H9 (cell line): ENCODE data around the gene EXOC8. TPM values are rescaled to one million over a fixed set of nuclear protein-coding genes. Genes with fewer than 3 reads are reported as not detected.

ENCODE experiments used
- DNase-seq: peaks from one replicate; pipeline ENCODE4 v3.0.0-alpha.2; 2017
- H2AFZ ChIP-seq: one replicate; pipeline ENCODE4 v1.6.1; 2013; ENCODE audit warnings: mild to moderate bottlenecking, low read length, control low read depth, moderate library complexity
- H2AK5ac ChIP-seq: 2 replicates; pipeline ENCODE4 v1.6.1; 2013; ENCODE audit warnings: low read length, control low read depth, mixed read lengths; ENCODE audit not compliant: insufficient read length
- H2BK120ac ChIP-seq: one replicate; pipeline ENCODE4 v1.6.1; 2013; ENCODE audit warnings: low read depth, mild to moderate bottlenecking, low read length, control low read depth, inconsistent platforms; ENCODE audit not compliant: poor library complexity, severe bottlenecking
- H2BK12ac ChIP-seq: 2 replicates; pipeline ENCODE4 v1.6.1; 2013; ENCODE audit warnings: low read length, control low read depth, mixed read lengths, low read depth; ENCODE audit not compliant: insufficient read length
- H2BK15ac ChIP-seq: 2 replicates; pipeline ENCODE4 v1.6.1; 2013; ENCODE audit warnings: low read depth, low read length, control low read depth
- H2BK20ac ChIP-seq: one replicate; pipeline ENCODE4 v1.6.1; 2013; ENCODE audit warnings: low read depth, mild to moderate bottlenecking, low read length, control low read depth, inconsistent platforms; ENCODE audit not compliant: poor library complexity, severe bottlenecking
- H2BK5ac ChIP-seq: 2 replicates; pipeline ENCODE4 v1.6.1; 2013; ENCODE audit warnings: low read length, control low read depth, mixed read lengths; ENCODE audit not compliant: insufficient read length
- H3K14ac ChIP-seq: 2 replicates; pipeline ENCODE4 v1.6.1; 2013; ENCODE audit warnings: low read length, control low read depth; ENCODE audit not compliant: insufficient read depth
- H3K18ac ChIP-seq: 2 replicates; pipeline ENCODE4 v1.6.1; 2013; ENCODE audit warnings: low read depth, mild to moderate bottlenecking, mixed read lengths, low read length, control low read depth; ENCODE audit not compliant: insufficient read length
- H3K23ac ChIP-seq: 2 replicates; pipeline ENCODE4 v1.6.1; 2013; ENCODE audit warnings: low read length, control low read depth, mixed read lengths, low read depth; ENCODE audit not compliant: insufficient read length
- H3K23me2 ChIP-seq: 2 replicates; pipeline ENCODE4 v1.6.1; 2013; ENCODE audit warnings: low read depth, mild to moderate bottlenecking, mixed read lengths, low read length, control low read depth; ENCODE audit not compliant: insufficient read length, poor library complexity, severe bottlenecking
- H3K27ac ChIP-seq: 2 replicates; pipeline ENCODE4 v1.5.1; 2013; ENCODE audit warnings: low read length, control low read depth, mixed read lengths, low read depth; ENCODE audit not compliant: insufficient read length
- H3K27me3 ChIP-seq: 2 replicates; pipeline ENCODE4 v1.6.1; 2013; ENCODE audit warnings: low read length, control low read depth, inconsistent platforms; ENCODE audit not compliant: insufficient read depth
- H3K4ac ChIP-seq: 2 replicates; pipeline ENCODE4 v1.6.1; 2013; ENCODE audit warnings: low read depth, mild to moderate bottlenecking, control low read depth, inconsistent platforms, low read length, moderate library complexity
- H3K4me1 ChIP-seq: 2 replicates; pipeline ENCODE4 v1.6.1; 2013; ENCODE audit warnings: low read length, control low read depth, inconsistent platforms; ENCODE audit not compliant: insufficient read depth
- H3K4me2 ChIP-seq: 2 replicates; pipeline ENCODE4 v1.6.1; 2013; ENCODE audit warnings: low read length, control low read depth, mixed read lengths; ENCODE audit not compliant: insufficient read length, insufficient read depth
- H3K56ac ChIP-seq: 2 replicates; pipeline ENCODE4 v1.6.1; 2013; ENCODE audit warnings: low read depth, mild to moderate bottlenecking, mixed read lengths, low read length, control low read depth; ENCODE audit not compliant: insufficient read length
- H3K79me1 ChIP-seq: 2 replicates; pipeline ENCODE4 v1.6.1; 2013; ENCODE audit warnings: low read depth, mild to moderate bottlenecking, moderate library complexity, low read length, control low read depth, inconsistent platforms; ENCODE audit not compliant: insufficient read depth, poor library complexity, severe bottlenecking
- H3K79me2 ChIP-seq: 2 replicates; pipeline ENCODE4 v1.6.1; 2013; ENCODE audit warnings: low read length, control low read depth, inconsistent platforms; ENCODE audit not compliant: insufficient read depth
- H3K9ac ChIP-seq: 2 replicates; pipeline ENCODE4 v1.6.1; 2013; ENCODE audit warnings: low read length, control low read depth, mixed read lengths; ENCODE audit not compliant: insufficient read length; ENCODE audit errors: extremely low read depth
- H3K9me3 ChIP-seq: one replicate; pipeline ENCODE4 v1.6.1; 2013; ENCODE audit warnings: low read depth, low read length, inconsistent platforms; ENCODE audit not compliant: control insufficient read depth
- H3T11ph ChIP-seq: one replicate; pipeline ENCODE4 v1.6.1; 2013; ENCODE audit warnings: mild to moderate bottlenecking, low read length, control low read depth, inconsistent platforms
- H4K20me1 ChIP-seq: one replicate; pipeline ENCODE4 v1.6.1; 2013; ENCODE audit not compliant: control insufficient read depth, insufficient read length, insufficient read depth
- H4K5ac ChIP-seq: 2 replicates; pipeline ENCODE4 v1.6.1; 2013; ENCODE audit warnings: low read depth, mild to moderate bottlenecking, mixed read lengths, low read length, control low read depth; ENCODE audit not compliant: insufficient read length
- H4K8ac ChIP-seq: replicated peaks from 2 replicates; pipeline ENCODE4 v1.6.1; 2013; ENCODE audit warnings: low read length, control low read depth, mixed read lengths, low read depth; ENCODE audit not compliant: insufficient read length
- H4K91ac ChIP-seq: 2 replicates; pipeline ENCODE4 v1.6.1; 2013; ENCODE audit warnings: low read depth, mild to moderate bottlenecking, moderate library complexity, mixed read lengths, low read length, control low read depth; ENCODE audit not compliant: insufficient read length
- H3K27ac Mint-ChIP-seq, 3 experiments: 2 replicates in 2 of 3; 3 replicates in 1 of 3; pipeline ENCODE4 v1.8.0; 2020 to 2021; ENCODE audit warnings: mixed read lengths in 3 of 3, mild to moderate bottlenecking in 1 of 3, moderate library complexity in 1 of 3
- H3K27me3 Mint-ChIP-seq: 2 replicates; pipeline ENCODE4 v1.8.0; 2021; ENCODE audit warnings: low read depth, mild to moderate bottlenecking, moderate library complexity, mixed read lengths
- H3K36me3 Mint-ChIP-seq, 3 experiments: 2 replicates in 2 of 3; 3 replicates in 1 of 3; pipeline ENCODE4 v1.8.0; 2020 to 2021; ENCODE audit warnings: low read depth in 3 of 3, mixed read lengths in 3 of 3; ENCODE audit not compliant: insufficient read depth in 1 of 3
- H3K4me1 Mint-ChIP-seq, 2 experiments: 2 replicates each; pipeline ENCODE4 v1.8.0; 2020; ENCODE audit warnings: mixed read lengths in 2 of 2
- H3K4me3 Mint-ChIP-seq, 2 experiments: 2 replicates in 1 of 2; 3 replicates in 1 of 2; pipeline ENCODE4 v1.8.0; 2020 to 2021; ENCODE audit warnings: mild to moderate bottlenecking in 2 of 2, mixed read lengths in 2 of 2, moderate library complexity in 1 of 2
- H3K9me3 Mint-ChIP-seq, 2 experiments: 2 replicates in 1 of 2; 3 replicates in 1 of 2; pipeline ENCODE4 v1.8.0; 2020; ENCODE audit warnings: mild to moderate bottlenecking in 2 of 2, mixed read lengths in 2 of 2, moderate library complexity in 1 of 2
- CTCF ChIP-seq: fragments of 200-600 bp; sonication (generic); conservative IDR thresholded peaks from 3 replicates; pipeline ENCODE4 v1.8.0; 2021; ENCODE audit warnings: antibody characterized with exemption, mild to moderate bottlenecking
- WGBS: extraction: QIAGEN DNeasy Blood & Tissue Kit; methylation state at CpG from one replicate; pipeline ENCODE4 v1.1.7; 2013; ENCODE audit warnings: missing lambda C conversion rate, low lambda C conversion rate, mixed read lengths; ENCODE audit not compliant: insufficient read length; ENCODE audit errors: extremely low coverage; 5-methylcytosine and 5-hydroxymethylcytosine counted together
- total RNA-seq: library from RNA; stranded (reverse); gene quantifications from 2 replicates; pipeline ENCODE4 v1.2.1, GENCODE V29; 2021

Gene EXOC8
- total RNA-seq, 1 experiment from 2014 or later, result 10.8 TPM

DNA sequence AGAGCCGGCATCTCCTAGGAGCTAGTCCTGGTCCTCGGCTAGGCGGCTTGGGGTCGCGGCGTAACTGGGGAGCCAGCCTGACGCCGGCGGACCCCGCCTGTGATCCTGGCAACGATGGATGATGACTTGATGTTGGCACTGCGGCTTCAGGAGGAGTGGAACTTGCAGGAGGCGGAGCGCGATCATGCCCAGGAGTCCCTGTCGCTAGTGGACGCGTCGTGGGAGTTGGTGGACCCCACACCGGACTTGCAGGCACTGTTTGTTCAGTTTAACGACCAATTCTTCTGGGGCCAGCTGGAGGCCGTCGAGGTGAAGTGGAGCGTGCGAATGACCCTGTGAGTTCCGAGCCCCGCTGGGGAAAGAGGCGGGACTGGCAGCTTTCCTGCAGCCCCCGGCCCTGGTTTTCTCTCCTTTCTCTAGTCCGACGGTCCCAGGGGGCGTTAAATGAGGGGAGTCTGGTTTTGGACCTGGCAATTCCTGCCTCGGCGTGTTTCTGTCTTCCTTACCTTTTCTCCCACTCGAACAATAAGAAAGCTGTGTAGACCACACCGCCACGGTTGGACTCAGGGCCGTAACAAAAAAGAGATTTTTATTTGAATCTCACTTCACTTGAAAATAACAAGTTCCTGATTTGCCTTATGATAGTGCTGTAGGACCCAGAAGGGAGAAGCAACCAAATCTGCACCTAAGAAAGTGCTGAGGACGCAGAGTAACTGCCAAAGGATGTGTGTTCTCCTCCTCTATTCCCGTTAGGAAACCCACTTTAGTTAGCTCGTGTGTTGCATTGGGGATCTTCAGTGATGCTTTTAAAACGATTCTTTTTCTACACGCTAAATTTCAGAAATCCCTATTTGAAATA is 847 bp upstream of the EXOC8 start, which contains the start of gene SPRTN:
Gene SPRTN (plus strand): TSS at position 24 of the 859 bp plus-strand sequence. CDS start 91 bp downstream, at position 115.
- Histone ChIP-seq H4K5ac (no peak within 1 kb of the TSS), H3K4ac (no peak within 1 kb of the TSS), H3K23ac (no peak within 1 kb of the TSS), H3K4me2 (peak within 1 kb of the TSS; percentile 94), H2BK12ac (no peak within 1 kb of the TSS), H2AK5ac (no peak within 1 kb of the TSS), H3K79me1 (peaks cover 3% of the 10 kb centered on the region), H4K91ac (no peak within 1 kb of the TSS), H3K9ac (peak within 1 kb of the TSS; percentile 90), H3K14ac (peak within 1 kb of the TSS; percentile 30; the same call in 1 of the 2 replicates), H2BK120ac (no peak within 1 kb of the TSS), H3K4me1 (peaks cover 8% of the 10 kb centered on the region; the same call in 1 of the 2 replicates), H2BK15ac (no peak within 1 kb of the TSS), H4K20me1 (no peaks in the 10 kb centered on the region), H2AFZ (peak within 1 kb of the TSS; percentile 33), H3K79me2 (peaks cover 14% of the 10 kb centered on the region; the same call in 1 of the 2 replicates), H3K27ac (no peak within 1 kb of the TSS), H2BK5ac (no peak within 1 kb of the TSS), H3K56ac (no peak within 1 kb of the TSS), H3K23me2 (peaks cover 16% of the 10 kb centered on the region), H4K8ac (no peak within 1 kb of the TSS), H3T11ph (no peak within 1 kb of the TSS), H2BK20ac (no peak within 1 kb of the TSS), H3K18ac (peak within 1 kb of the TSS; percentile 47), H3K27me3 (no peaks in the 10 kb centered on the region), H3K9me3 (no peaks in the 10 kb centered on the region)
- Mint-ChIP-seq H3K4me3 (peak within 1 kb of the TSS; percentile 95 to 100), H3K9me3 (peaks cover 2 to 4% of the 10 kb centered on the region in 2 experiments; a peak in 2 of 5 replicates), H3K27me3 (peaks cover 2% of the 10 kb centered on the region; the same call in 1 of the 2 replicates), H3K36me3 (peaks cover 13 to 36% (median 24%) of the 10 kb centered on the region in 3 experiments; a peak in 6 of 7 replicates), H3K27ac (peak within 1 kb of the TSS; percentile 97 to 98 (median 98)), H3K4me1 (peaks cover 34 to 37% of the 10 kb centered on the region in 2 experiments)
- WGBS, result no CpG with 5 or more reads among the region's 43 CpGs
- TF ChIP-seq CTCF, result no peak
- no peak for DNase-seq
